ENCODE measurements around the gene H2BW1. TPM values are rescaled to one million over a fixed set of nuclear protein-coding genes. Genes with fewer than 3 reads are reported as not detected.
"Not testable (repeated sequence)": the region's sequence is repeated elsewhere in the genome, so short reads cannot be mapped to it uniquely, and the experiment has no call there.

The H2BW1 gene
- total RNA-seq, 1 donor from 2014 or later: not detected

- no peak for TF ChIP-seq CTCF (IDR thresholded peaks at IDR 0.05)
- Mint-ChIP-seq H3K27ac (ENCODE audit: unreplicated experiment) (no peak within 1 kb of the TSS), H3K4me3 (ENCODE audit: unreplicated experiment) (no peak within 1 kb of the TSS), H3K4me1 (ENCODE audit: low read depth) (no peaks in the 10 kb centered on the region), H3K36me3 (ENCODE audit: low read depth) (no peaks in the 10 kb centered on the region), H3K9me3 (ENCODE audit: low read depth) (peaks cover 20% of the 10 kb centered on the region), H3K27me3 (ENCODE audit: low read depth) (peaks cover 6% of the 10 kb centered on the region)
- peak; percentile 83 for DNase-seq (ENCODE audit: low spot score)
Measured at GRCh38 chrX:104039689-104040505, 26.4 kb upstream of the H2BW1 start, which contains the start of gene H2BW2. Gene H2BW2 (plus strand): TSS chrX:104039956. CDS start chrX:104039995, 39 bp downstream.

GRCh38 chrX:104018126-104018525 lies 4.6 kb upstream of the H2BW1 start:
- no peak for TF ChIP-seq CTCF (IDR thresholded peaks at IDR 0.05)
- H3K27me3 Mint-ChIP-seq (ENCODE audit: low read depth): peaks cover 2% of the 10 kb centered on the region
- H3K4me1 Mint-ChIP-seq (ENCODE audit: low read depth): no peaks in the 10 kb centered on the region
- H3K36me3 Mint-ChIP-seq (ENCODE audit: low read depth): no peaks in the 10 kb centered on the region
- no peak overlapping the region for H3K27ac Mint-ChIP-seq (ENCODE audit: unreplicated experiment)
- H3K4me3 Mint-ChIP-seq (ENCODE audit: unreplicated experiment): no peak overlapping the region
- H3K9me3 Mint-ChIP-seq (ENCODE audit: low read depth): peaks cover 14% of the 10 kb centered on the region
- DNase-seq (ENCODE audit: low spot score): no peak

GRCh38 chrX:104015576-104015975 lies 2.1 kb upstream of the H2BW1 start:
- H3K36me3 Mint-ChIP-seq (ENCODE audit: low read depth); H3K27ac Mint-ChIP-seq (ENCODE audit: unreplicated experiment); H3K9me3 Mint-ChIP-seq (ENCODE audit: low read depth); H3K4me1 Mint-ChIP-seq (ENCODE audit: low read depth); H3K4me3 Mint-ChIP-seq (ENCODE audit: unreplicated experiment); DNase-seq (ENCODE audit: low spot score); H3K27me3 Mint-ChIP-seq (ENCODE audit: low read depth): not testable (repeated sequence)

- DNase-seq (ENCODE audit: low spot score): no peak
- peaks cover 10% of the 10 kb centered on the region for H3K9me3 Mint-ChIP-seq (ENCODE audit: low read depth)
- no peak overlapping the region for H3K4me3 Mint-ChIP-seq (ENCODE audit: unreplicated experiment)
Measured at GRCh38 chrX:104013158-104013557, 350 bp downstream of the H2BW1 start.

GRCh38 chrX:104008831-104009230 lies 4.7 kb downstream of the H2BW1 start:
- TF ChIP-seq CTCF (IDR thresholded peaks at IDR 0.05): no peak
- H3K27ac Mint-ChIP-seq (ENCODE audit: unreplicated experiment): no peak overlapping the region
- no peak for DNase-seq (ENCODE audit: low spot score)
- H3K4me3 Mint-ChIP-seq (ENCODE audit: unreplicated experiment): no peak overlapping the region
- H3K36me3 Mint-ChIP-seq (ENCODE audit: low read depth): no peaks in the 10 kb centered on the region
- H3K4me1 Mint-ChIP-seq (ENCODE audit: low read depth): no peaks in the 10 kb centered on the region
- H3K9me3 Mint-ChIP-seq (ENCODE audit: low read depth): peaks cover 25% of the 10 kb centered on the region
- peaks cover 3% of the 10 kb centered on the region for H3K27me3 Mint-ChIP-seq (ENCODE audit: low read depth)

More at GRCh38 chrX:104013158-104013557, 350 bp downstream of the H2BW1 start:
- H3K27ac Mint-ChIP-seq (ENCODE audit: unreplicated experiment): no peak overlapping the region
- H3K4me1 Mint-ChIP-seq (ENCODE audit: low read depth): no peaks in the 10 kb centered on the region
- H3K36me3 Mint-ChIP-seq (ENCODE audit: low read depth): no peaks in the 10 kb centered on the region
- peaks cover 4% of the 10 kb centered on the region for H3K27me3 Mint-ChIP-seq (ENCODE audit: low read depth)
- TF ChIP-seq CTCF (IDR thresholded peaks at IDR 0.05): no peak

- no peak overlapping the region for H3K4me3 Mint-ChIP-seq (ENCODE audit: unreplicated experiment)
- no peak for TF ChIP-seq CTCF (IDR thresholded peaks at IDR 0.05)
- H3K4me1 Mint-ChIP-seq (ENCODE audit: low read depth): peaks cover 17% of the 10 kb centered on the region
- no peak for DNase-seq (ENCODE audit: low spot score)
- no peaks in the 10 kb centered on the region for H3K27me3 Mint-ChIP-seq (ENCODE audit: low read depth)
- peaks cover 4% of the 10 kb centered on the region for H3K9me3 Mint-ChIP-seq (ENCODE audit: low read depth)
- H3K36me3 Mint-ChIP-seq (ENCODE audit: low read depth): no peaks in the 10 kb centered on the region
- H3K27ac Mint-ChIP-seq (ENCODE audit: unreplicated experiment): no peak overlapping the region
Measured at GRCh38 chrX:103999234-103999633, 14.3 kb downstream of the H2BW1 start.

GRCh38 chrX:103983508-103983907 lies 30.0 kb downstream of the H2BW1 start:
- not testable (repeated sequence) for H3K36me3 Mint-ChIP-seq (ENCODE audit: low read depth); DNase-seq (ENCODE audit: low spot score); H3K27ac Mint-ChIP-seq (ENCODE audit: unreplicated experiment); H3K9me3 Mint-ChIP-seq (ENCODE audit: low read depth); H3K27me3 Mint-ChIP-seq (ENCODE audit: low read depth); H3K4me1 Mint-ChIP-seq (ENCODE audit: low read depth); H3K4me3 Mint-ChIP-seq (ENCODE audit: unreplicated experiment)

All from chondrocyte (in vitro differentiated cells).